SIG-M5 (cell line): ENCODE measurements around the gene MYBPC1.
A peak's percentile ranks its signal among the peaks of the same experiment; 100 is the strongest.

Experiments
- DNase-seq: peaks from one replicate; lab custom pipeline; 2025; lab: John Stamatoyannopoulos, UW

Gene MYBPC1

DNA sequence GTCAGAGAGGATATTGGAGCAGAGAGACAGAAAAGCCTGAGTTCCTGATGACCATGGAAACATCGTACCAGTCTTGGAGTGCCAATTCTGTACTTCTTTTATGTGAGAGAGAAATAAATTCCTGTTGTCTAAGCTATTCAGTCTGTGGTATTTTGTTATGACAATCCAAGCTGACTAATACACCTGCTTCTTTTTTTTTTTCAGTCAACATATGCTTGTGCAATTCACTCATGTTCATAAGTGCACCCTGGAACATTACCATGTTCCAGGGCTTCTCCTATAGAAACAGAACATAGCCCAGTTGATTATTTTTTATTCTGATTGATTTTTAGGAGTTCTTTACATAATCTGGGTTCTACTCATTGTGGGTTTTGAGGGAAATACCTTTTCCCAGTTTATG, 100.9 kb downstream of the MYBPC1 start:
- DNase-seq = no peak

DNA sequence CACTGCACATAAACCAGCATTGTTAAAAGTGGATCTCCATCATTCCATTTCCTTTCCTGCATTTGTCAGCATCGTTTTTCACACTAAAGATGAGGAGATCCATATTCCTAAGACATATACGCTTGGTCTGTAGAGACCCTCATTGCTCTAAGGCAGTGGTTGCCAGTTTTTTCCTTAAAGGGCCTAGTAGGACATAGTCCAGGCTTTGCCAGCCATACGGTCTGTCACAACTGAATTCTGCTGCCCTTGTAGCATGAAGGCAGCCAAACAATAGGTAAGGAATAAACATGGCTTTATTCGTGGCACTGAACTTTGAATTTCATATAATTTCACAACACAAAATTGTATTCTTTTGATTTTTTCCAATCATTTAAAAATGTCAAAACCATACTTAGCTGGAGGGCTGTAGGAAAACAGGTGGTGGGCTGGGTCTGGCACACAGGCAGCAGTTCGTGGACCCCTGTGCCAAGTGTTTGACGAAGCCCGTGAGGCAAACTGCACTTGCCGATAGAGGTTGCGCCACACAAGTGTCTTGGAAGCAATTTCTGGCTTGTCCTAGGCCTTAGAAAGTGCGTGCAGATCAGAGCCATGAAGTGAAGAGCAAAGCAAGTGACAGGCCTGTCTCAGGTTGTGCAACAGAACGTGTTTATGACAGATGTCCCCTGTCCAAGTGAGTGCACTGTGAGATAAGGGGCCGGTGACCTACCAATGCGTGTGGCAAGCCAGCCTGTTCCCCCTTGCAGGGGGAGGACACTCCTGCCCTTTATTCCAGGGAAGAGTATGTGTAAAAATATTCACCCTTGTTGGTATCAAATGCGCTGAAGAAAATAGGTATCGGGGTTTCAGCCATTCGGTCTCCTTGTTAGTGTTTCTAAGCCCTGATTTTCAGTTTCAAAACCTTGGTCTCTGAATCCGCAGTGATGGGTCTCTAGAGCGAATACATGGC, 101.8 kb downstream of the MYBPC1 start:
- DNase-seq = peak; percentile 53

DNA sequence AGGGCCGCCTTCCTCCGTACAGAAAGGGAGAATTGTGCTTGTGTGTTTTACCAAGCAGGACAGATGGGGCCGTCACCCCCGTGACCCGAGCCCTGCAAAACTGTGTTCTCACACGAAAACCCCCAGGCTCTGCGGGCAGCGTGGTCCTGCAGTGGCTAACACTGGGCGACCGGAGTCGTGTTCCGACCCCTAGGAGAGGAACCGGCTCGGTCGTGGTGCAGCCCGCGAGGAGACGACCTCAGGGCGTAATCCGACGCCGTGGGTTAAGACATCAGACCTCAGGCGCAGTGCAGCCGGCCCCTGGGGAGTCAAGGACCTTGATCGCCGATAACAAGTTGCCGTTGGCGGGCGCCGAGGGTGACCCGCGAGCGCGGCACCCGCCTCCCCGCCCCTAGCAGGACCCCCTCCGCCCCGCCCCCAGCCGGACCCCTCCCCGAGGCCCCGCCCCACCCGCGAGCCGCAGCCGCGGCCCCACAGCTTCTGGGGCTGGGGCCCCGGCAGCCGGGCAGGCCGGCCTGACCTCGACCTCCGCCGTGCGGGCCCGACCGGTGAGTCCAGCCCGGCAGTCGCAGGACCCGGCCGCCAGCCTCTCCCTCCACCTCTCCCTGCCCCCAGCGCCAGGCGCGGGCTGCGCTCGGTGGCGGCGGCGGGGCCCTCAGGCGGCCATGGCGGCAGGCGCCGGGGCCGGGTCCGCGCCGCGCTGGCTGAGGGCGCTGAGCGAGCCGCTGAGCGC, 102.6 kb downstream of the MYBPC1 start, which contains the start of gene CHPT1:
TSS of gene CHPT1 (plus strand) at position 444 of the 733 bp plus-strand sequence. CDS start at position 666, 222 bp downstream.
- no peak for DNase-seq

DNA sequence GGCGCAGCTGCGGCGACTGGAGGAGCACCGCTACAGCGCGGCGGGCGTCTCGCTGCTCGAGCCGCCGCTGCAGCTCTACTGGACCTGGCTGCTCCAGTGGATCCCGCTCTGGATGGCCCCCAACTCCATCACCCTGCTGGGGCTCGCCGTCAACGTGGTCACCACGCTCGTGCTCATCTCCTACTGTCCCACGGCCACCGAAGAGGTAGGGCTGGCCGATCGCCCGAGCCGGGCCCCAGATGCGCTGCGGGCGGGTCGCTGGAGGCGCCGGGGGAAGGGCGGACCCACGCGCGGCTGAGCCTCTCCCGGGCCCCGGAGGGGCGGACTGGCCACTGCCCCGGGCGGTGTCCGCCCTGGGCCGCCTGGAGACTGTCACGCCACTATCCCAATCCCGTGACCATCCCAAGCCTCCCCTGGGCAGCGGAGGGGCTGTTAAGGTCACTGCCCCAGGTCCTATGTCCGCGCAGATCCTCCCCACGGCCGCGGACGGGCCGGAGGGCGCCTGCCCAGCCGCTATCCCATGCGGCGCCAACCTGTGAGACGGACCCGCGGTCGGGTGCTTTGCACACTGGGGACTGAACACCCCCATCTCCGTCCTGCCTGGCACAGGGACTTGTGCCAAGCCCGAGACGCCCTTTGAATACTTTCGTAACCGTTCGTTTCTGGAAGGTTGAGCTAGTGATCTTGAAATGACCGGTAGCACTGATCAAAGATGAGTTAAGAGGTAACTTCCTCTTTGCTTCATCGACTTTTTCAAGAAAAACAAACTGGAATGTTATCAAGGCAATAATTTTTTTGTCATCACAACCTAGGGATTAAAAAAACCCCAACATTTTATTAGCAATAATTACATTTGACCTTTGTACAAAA, 103.4 kb downstream of the MYBPC1 start:
- no peak for DNase-seq

DNA sequence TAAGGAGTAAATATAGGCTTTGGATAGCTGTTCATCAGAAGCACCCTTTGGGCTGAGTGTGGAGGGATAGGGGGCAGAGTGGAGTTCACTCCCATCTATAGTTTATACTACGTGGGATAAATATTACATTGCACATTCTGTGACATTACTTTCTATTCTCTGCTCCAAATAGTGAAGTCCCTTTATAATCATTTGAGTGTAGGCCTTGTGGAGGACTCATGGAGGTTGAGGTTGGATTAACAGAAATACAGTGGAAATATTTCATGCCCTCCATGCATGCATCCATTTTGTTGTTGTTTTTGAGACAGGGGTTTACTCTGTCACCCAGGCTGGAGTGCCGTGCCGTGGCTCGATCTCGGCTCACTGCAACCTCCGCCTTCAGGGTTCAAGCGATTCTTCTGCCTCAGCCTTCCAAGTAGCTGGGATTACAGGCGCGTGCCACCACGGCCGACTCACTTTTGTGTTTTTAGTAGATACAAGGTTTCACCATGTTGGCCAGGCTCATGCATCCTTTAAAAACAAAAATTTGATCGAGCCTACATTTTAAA, 104.1 kb downstream of the MYBPC1 start:
- DNase-seq = no peak

DNA sequence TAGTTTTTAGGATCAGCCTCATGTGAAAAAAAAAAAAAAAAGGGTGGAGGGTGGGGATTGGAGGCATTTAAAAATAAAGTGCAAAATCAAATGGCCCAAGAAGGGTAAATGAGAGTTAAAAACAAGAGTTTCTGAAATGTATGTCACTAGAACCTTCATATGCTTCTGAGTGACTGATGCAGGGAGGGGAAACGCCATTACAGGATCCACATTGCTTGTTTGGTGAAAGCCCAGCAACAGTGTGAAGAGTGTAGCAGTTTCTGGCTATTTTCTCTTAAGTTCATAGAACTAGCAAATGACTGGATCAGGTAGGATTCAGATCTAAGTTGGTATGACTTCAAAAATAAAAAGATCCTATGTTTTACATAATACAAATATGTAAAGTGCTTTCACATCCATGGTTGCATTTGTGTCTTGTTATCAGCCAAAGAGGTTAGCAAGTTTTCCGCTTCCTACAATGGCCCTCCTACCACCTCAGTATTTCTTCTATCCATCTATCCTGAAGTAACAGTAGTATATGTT, 105.6 kb downstream of the MYBPC1 start:
- DNase-seq = no peak

DNA sequence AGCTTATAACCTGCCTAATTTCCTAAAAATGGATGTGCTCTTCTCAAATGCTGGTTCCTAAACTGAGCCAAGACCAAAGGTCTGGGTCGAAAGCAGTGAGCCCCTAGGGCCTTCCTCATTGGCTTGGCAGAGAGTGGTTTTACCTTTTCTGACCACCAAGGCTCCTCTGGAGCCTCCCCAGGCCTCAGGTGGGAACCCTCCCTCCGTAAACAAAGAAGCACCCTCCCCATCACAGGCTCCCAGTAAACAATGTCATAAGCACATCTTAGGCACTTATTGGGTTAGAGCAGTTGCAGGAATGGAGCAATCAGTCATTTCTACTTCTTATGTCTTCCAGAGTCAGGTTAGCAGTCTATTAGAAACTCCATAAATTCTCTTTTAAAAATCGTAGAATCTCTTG, 108.7 kb downstream of the MYBPC1 start:
- DNase-seq = no peak

DNA sequence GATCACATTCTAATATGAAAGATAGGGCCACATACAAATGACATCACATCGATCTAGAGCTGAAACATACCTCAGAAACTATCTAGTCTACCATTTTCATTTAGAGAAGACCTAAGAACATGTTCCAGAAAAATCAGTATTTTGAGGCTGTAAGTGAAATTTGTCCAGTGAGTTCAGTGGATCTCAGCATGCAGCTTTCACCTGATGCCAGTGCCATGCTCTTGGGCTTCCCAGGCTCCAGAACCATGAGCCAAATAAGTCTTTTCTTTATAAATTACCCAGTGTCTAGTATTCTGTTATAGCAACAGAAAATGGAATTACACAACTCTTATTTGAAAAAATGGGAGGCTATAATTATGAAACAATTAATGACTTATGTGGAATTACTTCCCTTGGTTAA, 111.6 kb downstream of the MYBPC1 start:
- DNase-seq = no peak

DNA sequence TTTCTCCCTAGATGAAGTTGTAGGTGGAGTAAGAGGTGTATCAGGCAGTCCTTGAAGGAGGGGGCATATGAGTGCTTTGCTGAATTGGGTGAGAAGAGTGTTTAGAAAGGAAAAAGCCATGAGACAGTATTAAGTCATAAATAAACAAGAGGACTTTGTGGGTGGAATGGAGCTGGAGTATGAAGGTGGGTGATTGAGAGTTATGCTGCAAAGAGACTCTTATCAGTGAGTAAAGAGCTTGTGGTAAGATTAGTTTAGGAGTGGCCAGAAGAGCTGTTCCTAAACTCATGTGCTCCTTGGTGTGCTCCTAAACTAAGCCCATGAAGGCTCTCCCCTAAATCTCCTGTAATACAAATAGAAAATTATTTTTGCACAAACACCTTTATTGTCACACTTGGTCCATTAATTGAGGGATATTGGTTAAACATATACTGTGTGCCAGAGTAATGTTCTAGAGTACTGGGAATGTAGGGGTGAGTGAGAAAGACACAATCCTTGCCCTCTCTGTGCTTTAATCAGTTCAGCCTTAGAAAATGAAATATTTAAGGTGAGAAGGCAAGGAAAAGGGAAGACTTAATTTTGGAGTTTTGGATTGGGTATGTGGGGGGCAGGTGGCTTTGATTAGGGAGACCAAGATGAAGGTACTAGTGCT, 112.5 kb downstream of the MYBPC1 start:
- no peak for DNase-seq

DNA sequence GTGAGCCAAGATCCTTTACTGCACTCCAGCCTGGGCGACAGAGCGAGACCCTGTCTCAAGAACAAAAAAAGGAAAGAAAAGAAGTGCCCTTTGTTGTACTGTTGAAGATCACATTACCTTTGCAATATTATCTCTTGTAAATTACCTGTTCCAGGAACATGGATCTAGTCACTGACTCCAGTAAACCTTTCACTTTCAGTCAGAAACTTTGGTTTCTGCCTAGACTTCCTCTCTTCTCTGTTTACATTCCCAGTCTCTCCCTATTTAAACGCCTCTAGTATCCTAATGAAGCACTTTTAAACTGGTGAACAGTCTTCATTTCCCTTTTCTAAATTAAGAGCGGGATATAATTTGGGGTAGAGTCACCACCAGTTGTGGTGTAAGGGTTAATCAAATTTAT, 115.5 kb downstream of the MYBPC1 start:
- no peak for DNase-seq

DNA sequence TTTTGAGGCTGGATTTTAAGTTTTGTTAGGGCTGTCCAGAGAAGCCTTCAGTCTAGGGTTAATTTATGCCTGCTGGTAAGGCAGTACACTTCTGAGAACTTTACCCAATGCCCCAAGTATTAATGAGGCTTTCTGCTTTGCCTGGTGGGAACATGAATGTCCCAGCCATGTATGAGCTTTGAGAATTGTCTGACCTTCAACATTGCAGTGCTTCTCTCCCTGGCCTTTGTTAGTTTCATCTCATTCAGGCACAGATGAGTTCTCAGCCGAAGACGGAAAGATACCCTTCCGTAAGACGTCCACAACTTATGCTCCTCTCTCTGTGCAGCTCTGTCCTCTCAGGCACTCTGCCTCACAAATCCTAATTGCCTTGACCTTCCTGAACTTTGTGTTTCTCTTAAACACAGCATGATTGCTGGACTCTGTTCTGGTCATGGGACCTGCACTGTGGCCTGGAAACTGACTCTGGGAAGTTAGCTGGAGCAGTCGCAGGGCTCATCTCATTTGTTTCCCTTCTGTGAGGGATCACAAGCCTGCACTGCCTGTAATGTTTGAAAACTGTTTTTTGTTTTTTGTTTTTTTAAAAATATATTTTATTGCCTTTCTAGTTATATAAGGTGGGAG, 118.4 kb downstream of the MYBPC1 start:
- DNase-seq = no peak

DNA sequence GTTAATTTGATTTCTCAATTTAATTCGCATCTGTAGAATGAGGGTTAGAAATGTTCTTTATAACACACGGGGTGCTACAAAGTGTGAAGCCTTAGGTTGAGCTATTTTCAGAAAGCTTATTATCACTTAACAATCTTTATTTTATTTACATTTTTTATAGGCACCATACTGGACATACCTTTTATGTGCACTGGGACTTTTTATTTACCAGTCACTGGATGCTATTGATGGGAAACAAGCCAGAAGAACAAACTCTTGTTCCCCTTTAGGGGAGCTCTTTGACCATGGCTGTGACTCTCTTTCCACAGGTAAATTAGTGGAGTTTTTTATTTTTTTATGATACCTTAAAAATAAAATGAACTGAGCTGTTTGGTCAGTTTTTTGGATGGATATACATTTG, 119.2 kb downstream of the MYBPC1 start:
- no peak for DNase-seq

DNA sequence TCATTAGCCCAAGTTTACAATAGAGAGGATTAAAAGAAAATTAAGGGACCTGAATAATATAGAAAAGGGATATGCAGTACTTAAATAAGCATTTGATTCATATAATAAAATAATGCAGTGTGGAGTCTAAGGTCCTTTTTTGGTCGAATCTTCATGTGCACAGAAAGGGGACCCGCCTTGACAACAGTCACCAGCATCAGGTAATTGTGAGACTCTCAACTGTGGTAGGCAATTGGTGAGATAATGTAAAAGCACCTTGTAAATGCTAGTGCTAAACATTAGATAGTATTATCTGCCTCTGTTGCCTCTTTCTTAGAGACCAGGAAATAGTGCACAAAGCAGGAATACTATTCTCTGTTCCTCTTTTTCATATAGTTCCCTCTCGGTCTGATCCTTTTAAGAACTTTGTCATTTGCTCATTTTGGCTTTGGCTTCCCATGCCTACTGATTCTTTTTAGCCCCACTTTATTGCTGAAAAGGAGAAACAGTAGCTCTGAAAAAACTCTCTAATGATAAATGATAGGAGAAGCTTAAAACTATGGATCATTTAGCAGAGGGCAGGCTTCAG, 120.2 kb downstream of the MYBPC1 start:
- DNase-seq = no peak

DNA sequence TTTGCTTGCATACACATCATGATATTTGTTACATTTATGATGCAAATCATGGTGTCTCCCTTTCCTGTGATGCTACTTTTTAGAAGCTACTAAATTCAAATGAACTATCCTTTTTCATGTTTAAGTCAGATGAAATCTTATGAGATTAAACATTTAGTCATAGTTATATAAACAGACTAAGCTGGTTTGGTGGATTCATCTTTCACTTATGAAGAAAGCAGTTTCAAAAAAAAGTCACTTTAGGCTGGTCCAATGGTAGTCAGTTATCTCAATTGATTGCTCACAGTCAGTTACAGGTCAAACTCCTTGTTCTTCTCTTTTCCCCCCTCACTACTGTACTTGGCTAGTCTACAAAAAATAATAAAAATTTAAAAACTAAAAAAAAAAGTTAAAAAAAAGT, 124.8 kb downstream of the MYBPC1 start:
- DNase-seq = no peak

DNA sequence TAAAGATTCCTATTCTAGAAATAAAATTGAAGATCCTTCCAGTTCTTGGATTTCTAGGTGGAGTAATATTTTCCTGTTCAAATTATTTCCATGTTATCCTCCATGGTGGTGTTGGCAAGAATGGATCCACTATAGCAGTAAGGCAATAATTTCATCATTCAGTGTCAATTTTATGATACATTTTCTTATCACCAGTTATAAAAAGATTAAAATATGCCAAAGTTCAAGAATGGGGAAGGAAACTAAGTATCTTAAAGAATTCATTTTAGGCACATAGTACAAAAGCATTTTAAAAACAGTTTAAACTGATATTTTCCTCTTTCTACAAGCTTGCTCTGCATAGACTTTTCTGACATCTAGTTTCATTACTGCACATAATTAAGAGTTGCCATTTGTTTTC, 125.3 kb downstream of the MYBPC1 start:
- DNase-seq = no peak

DNA sequence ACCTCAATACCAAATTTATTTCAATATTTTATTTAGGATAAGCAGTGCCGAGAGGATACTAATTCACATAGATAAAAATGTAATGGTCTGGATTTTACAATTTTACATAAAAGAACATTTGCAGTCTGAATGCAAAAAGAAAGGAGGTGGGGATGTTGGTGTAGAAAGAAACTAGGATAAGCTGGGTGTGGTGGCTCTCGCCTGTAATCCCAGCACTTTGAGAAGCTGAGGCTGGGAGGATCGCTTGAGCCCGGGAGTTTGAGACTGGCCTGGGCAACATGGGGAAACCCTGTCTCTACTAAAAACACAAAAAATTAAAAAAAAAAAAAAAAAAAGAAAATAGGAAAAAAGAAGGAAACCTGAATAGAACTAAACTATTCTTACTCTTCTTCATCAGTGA, 127.6 kb downstream of the MYBPC1 start:
- DNase-seq = no peak

DNA sequence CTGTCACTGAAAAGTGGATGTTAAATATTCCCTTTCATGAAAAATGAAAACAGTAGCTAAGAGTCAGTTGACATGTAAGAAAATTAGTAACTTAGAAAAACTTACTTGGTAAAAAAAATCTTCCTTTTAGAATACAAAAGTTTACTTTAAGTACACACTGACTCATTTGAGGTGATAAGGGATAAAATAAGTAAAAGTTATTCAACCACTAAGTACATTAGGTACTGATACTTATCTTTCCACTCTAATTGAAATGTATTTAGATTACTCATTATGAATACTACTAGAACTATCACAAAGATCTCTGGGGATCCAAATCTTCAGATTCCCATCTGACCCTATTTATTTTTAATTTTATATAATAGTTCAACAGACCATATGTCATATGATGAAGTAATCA, 132.3 kb downstream of the MYBPC1 start:
- DNase-seq = no peak

DNA sequence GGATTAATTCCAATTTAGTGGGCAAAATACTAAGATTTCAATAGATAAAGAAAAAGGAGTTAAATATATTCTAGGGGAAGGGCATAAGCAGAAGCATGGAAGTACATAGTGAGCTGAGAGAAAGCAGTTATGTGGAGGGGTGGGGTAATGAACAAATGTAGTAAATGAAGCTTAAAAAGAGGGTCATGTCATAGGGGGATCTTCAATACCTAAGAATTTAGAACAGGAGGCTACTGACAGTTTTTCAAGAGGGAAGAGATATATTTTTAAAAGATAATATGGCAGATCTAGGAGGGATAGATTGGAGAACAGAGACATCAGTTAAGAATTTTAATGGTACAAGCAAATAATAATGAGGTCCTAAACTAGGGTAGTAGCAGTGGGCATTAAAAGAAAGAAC, 135.1 kb downstream of the MYBPC1 start:
- no peak for DNase-seq

DNA sequence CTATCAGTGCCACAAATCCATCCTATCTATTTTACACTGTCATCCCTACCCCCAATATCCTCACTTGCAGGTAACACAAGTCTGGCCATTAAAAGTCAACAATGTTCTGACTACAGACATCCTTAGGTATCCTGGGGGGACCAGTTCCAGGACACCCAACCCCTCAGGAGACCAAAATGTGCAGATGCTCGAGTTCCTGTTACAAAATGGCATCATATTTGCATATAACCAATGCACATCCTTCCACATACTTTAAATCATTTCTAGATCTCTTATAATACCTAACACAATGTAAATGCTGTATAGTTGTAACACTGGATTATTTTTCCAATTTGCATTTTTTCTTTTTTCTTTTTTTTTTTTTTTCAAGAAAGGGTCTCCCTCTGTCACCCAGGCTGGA, 137.5 kb downstream of the MYBPC1 start:
- no peak for DNase-seq

DNA sequence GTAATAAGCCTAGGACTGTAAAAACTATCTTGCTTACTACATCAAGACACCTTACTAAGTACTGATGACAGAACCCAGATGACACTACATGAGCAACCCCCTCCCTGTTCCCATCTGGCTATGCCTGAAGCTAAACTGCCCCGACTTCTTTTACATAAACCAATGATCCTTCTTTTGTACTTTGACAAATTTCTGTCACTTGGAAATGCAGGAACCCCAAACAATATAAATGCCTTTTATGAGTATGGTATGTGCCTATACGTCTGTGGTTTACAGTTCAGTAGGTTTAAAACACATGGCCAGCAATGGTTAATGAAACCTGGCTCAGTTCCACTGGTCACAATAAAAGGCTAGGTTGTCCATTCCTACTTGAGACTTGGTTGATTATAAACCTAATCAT, 138.4 kb downstream of the MYBPC1 start:
- DNase-seq = no peak
